COR-L47 (cell line): ENCODE data around the gene NKPD1.
A peak's percentile ranks its signal among the peaks of the same experiment; 100 is the strongest.

ENCODE experiments used
- DNase-seq: peaks from one replicate; lab custom pipeline; 2025; lab: John Stamatoyannopoulos, UW

The NKPD1 gene, protein sequence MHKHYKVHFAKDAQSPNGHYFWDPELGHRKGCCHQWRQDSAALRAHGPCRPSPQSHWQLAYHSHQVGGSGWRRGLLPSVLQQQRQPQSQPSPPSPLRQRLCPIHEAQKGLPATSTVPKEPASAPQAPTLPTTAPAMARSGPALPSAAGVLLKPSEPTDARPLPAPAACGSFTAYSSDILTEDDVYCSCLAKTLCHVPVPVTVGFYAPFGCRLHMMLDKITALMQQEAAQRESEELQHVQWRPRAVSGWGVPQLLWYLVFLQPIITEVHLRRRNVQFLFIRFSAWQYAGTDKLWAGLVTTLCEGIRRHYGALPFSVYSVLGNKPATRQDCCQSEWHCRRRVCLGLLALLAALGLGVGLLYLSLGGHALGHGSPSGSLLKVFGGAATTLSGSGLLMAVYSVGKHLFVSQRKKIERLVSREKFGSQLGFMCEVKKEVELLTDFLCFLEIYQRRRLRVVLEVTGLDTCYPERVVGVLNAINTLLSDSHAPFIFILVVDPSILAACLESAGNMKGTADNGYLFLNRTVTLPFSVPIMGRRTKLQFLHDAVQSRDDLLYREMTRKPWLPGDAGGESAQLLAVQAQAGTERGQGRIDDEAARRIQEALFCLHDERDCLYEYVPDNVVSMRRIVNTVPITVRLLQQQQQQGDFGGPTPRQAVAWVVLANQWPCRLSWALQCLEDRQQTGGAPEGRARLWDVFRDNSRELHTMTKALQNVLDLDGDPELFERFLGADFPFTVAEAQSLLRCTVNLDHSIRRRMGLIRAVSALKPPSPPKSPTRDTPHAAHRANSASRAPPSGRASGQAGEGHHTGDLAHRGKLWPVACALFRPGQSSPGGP

DNA sequence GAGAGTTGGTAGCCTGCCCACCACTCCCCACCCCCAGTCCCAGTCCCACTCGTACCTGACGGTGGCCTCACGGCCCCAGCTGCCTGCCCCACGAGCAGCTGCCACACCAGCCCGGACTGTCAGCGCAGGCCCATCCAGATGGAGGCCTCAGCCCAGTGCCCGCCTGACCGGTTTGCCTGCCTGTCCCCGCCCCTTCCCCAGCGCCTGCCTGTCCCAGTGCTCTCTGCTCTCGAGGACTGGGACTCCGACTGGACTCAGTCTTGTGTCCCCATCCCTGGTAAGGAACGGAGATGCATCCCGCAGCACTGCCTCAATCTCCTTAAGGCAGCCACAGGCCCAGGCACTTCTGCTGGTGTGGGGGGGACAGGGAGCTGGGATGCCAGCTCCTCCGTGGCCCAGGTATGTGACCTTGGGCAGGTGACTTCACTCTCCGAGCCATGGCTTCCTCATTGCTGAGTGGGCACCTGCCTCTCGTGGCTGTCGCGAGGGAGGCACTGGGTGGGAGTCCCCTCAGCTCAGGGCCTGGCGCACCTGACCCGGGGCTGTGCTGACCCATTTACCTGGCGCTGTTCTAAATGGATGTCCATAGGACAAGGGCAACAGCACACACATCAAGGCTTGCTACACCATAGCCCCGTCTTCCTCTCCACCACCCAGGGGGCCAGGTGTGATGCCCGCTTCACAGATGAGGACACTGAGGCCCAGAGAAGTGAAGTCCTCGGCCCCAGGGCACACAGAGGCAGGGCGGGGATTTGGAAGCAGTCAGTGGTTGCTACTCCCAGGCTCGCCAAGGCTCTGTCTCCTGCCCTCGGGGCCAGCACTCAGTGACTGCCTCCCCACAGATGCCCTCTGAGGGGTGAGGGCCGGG lies at the start of gene NKPD1:
Gene NKPD1 (minus strand): TSS at position 113 of the 868 bp plus-strand sequence. CDS start 832 bp downstream, outside the sequence.
- DNase-seq: no peak

- no peak for DNase-seq
Measured at GRCh38 chr19:45206328-45206727, 45.5 kb upstream of the NKPD1 start.

GRCh38 chr19:45205810-45206209 lies 45.0 kb upstream of the NKPD1 start:
- DNase-seq: no peak

- no peak for DNase-seq
Measured at GRCh38 chr19:45202637-45203036, 41.9 kb upstream of the NKPD1 start.

- peak; percentile 22 for DNase-seq
Measured at GRCh38 chr19:45200568-45200967, 39.8 kb upstream of the NKPD1 start.

- no peak for DNase-seq
Measured at GRCh38 chr19:45195764-45196163, 35.0 kb upstream of the NKPD1 start.

DNA sequence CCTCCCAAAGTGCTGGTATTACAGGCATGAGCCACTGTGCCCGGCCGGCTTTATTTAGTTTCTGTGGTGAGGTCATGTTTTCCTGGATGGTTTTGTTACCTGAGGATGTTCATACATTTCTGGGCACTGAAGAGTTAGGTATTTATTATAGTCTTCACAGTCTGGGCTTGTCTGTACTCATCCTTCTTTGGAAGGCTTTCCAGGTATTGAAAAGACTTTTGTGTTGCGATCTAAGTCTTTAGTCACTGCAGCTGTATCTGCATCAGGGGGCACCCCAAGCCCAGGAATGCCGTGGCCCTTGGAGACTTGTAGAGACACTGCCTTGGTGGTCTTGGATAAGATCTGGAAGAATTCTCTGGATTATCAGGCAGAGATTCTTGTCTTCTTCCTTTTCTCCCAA lies 30.6 kb upstream of the NKPD1 start:
- DNase-seq: no peak

- no peak for DNase-seq
Measured at GRCh38 chr19:45189971-45190370, 29.2 kb upstream of the NKPD1 start.

GRCh38 chr19:45187421-45188100 lies 26.8 kb upstream of the NKPD1 start:
- peak; percentile 15 for DNase-seq

- DNase-seq: peak; percentile 41
Measured at GRCh38 chr19:45186509-45187334, 25.9 kb upstream of the NKPD1 start.

- no peak for DNase-seq
Measured at GRCh38 chr19:45184115-45184514, 23.3 kb upstream of the NKPD1 start.

GRCh38 chr19:45182758-45183157 lies 22.0 kb upstream of the NKPD1 start:
- no peak for DNase-seq

DNA sequence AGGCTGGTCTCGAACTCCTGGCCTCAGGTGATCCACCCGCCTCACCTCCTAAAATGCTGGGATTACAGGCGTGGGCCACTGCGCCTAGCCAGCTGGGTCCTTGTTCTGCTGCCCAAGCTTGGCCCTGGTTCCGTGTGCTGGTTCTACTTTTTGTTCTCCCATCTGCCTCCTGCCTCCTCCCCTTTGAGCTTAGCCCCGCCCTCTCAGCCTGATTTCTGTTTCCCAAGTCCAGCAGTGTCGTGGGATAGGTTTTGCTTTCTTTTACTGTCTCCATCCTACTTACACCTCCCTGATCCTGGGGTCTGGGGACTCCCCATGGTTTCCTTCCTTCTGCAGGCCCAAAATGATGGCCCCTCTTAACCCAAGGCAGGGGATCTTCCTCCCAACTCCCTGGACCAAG lies 20.2 kb upstream of the NKPD1 start:
- DNase-seq: no peak

DNA sequence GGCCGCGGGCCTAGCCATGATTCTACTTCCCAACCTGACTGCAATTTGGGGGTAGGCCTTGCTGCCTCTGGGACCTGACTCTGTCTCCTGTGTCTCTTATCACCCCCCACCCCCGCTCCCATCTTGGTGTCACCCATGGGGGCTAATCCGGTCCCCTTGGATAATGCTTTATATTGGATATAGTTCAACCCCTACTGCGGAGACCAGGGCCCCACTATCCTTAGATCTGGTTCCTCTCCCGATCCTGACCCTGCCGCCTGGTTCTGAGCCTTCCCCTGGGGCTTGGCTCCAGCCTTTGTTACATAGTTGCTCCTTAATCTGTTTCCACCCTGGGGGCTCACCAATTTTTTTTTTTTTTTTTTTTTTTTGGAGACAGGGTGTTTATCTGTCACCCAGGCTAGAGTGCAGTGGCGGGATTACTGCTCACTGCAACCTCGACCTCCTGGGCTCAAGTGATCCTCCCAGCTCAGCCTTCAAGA lies 19.1 kb upstream of the NKPD1 start:
- no peak for DNase-seq

DNA sequence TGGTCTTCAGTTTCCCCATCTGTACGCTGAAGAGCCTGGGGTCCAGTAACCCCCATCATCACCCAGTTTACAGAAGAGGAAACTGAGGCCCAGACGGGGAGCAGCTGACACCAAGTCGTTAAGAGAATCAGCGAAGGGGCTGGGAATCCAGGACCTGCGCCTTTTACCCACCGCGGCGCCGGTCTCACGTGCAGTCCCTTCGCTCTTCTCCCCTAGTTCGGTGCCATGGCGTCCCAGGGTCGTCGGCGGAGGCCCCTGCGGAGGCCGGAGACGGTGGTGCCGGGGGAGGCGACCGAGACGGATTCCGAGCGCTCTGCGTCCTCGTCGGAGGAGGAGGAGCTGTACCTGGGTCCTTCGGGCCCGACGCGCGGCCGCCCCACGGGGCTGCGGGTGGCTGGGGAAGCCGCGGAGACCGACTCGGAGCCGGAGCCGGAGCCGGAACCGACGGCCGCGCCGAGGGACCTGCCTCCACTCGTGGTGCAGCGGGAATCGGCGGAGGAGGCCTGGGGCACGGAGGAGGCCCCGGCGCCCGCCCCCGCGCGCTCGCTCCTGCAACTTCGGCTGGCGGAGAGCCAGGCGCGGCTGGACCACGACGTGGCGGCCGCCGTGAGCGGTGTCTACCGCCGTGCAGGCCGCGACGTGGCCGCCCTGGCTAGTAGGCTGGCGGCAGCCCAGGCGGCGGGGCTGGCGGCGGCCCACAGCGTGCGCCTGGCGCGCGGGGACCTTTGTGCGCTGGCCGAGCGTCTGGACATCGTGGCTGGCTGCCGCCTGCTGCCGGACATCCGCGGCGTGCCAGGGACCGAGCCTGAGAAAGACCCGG lies 18.5 kb upstream of the NKPD1 start:
- no peak for DNase-seq

DNA sequence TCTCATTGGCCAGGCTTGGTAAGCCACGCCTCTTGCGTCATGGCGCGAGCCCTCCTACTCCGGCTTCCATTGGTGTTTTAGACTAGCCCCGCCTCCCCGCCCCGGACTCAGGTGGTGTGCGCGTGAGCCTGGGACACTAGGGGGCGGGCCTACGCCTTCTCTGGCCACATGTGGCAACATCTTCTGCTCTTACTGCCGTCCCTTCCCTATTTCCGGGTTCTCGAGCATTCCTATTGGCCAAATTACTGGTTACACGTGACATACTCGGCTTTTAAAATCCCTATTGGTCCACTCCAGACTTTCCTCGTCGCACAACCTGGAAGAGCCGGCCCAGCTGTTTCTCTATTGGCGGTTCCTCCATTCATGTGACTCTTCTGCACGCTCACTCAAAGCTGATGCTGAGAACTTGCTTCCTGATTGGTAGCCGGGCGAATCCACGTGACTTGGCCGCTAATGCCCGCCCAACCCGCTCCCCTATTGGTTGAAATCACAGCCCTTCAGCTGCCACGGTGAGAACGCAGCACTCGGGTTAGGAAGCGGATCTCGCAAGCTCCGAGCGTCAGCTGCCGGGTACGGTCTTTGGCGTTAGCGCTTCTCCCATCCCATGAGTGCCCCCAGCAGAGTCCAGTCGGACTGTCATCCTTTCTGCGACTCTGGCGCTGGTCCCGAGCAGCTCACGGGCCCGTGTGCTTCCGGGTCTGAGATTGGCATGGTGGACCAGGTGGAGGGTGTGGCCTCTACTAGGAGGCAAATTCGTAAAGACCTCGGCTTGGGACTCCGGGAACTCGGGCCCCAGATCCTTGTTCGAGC lies 17.7 kb upstream of the NKPD1 start, which contains the start of gene BLOC1S3:
Gene BLOC1S3 (plus strand): TSS at position 523 of the 810 bp plus-strand sequence. CDS start 513 bp downstream, outside the sequence.
- peak; percentile 100 for DNase-seq

- no peak for DNase-seq
Measured at GRCh38 chr19:45177817-45178261, 17.1 kb upstream of the NKPD1 start, which contains the start of gene TRAPPC6A. TSS of gene TRAPPC6A (minus strand) at chr19:45178237. CDS start at chr19:45178218, 19 bp downstream.
